Amygdala (tissue), 56 donors: ENCODE data around the gene REC8.

Experiments
- DNase-seq, 56 donors: peaks; one replicate each; lab custom pipeline; 2025; lab: John Stamatoyannopoulos, UW

Gene REC8

GRCh38 chr14:24226473-24226872 lies 54.6 kb downstream of the REC8 start:
- no peak for DNase-seq

DNA sequence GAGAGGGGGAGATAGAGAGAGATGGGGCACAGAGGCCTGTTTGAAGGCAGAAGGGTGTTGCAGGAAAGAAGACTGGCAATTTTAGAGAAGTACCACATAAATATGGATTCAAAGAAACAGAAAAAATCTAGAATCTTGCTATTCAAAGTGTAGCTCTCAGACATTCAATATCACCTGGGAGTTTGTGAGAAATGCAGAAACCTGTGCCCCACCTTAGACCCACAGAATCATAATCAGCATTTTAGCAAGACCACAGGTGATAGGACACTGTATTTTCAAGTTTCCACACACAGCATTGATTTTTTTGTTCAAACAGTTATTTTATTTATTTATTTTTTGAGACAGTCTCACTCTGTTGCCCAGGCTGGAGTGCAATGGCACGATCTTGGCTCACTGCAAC lies 57.0 kb downstream of the REC8 start:
- no peak for DNase-seq
